ENCODE data around the gene REEP6.

REEP6 gene

DNA sequence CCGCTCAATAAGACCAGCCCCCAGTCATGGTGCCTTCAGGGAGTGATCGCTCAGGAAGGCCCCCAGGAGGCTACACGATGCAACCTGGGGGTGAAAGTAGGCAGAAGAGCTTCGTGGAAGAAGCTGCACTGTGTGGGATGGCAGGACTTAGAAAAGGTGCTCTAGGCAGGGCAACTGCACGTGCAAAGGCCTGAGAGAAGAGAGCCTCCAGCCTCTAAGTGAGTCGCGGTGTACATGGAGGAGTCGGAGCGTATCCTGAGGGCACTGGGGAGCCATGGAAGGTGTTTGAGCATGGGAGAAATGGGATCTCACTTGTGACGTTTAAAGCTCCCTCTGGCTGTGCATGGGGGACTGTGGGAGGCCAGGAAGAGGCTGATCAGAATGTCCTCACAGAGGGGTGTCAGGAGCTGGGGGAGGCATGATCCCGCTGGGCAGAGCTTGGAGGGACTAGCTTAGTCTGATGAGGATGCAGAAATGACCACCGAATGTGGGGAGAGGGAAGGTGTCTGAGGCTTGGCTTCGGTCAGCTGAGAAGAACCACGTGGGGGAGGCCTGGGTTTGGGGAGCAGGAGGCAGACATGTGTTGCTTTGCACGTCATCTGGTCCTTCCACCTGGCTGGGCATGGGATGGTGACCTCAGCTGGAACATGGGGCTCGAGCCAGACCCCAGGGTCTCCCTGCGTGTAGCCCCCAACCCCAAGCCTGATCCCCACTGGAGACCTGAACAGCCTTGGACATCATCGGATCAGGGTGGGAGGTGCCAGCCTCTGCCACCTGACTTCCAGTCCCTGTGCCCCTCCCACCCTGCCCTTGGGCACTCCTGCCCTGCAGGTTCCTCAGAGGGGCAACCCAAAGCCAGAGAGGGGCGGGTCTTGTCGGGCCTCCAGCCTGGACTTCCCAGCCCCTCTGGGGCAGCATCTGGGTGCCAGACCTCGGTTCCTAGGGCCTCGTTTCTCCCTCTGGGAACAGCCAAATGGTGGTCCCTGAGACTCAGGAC is 39.9 kb upstream of the REEP6 start:
- Histone ChIP-seq H3K4me3 (ENCODE audit: insufficient read depth, low read depth, low read length) (peak overlapping the region; percentile 30), H3K4me1 (ENCODE audit: control insufficient read depth, insufficient read depth, low read length) (peaks cover 25% of the 10 kb centered on the region), H3K27me3 (ENCODE audit: control insufficient read depth, insufficient read depth, low read length, poor library complexity, severe bottlenecking) (peaks cover 96% of the 10 kb centered on the region), H3K36me3 (ENCODE audit: control insufficient read depth, insufficient read depth, low read length) (peaks cover 3% of the 10 kb centered on the region), H3K27ac (ENCODE audit: insufficient read depth, low read depth, low read length, poor library complexity, severe bottlenecking) (peak overlapping the region; percentile 42), H3K9me3 (ENCODE audit: control insufficient read depth, low read length) (no peaks in the 10 kb centered on the region)
- 60 to 62% methylated on average over 22 of the region's 22 CpGs for WGBS, 2 experiments

DNA sequence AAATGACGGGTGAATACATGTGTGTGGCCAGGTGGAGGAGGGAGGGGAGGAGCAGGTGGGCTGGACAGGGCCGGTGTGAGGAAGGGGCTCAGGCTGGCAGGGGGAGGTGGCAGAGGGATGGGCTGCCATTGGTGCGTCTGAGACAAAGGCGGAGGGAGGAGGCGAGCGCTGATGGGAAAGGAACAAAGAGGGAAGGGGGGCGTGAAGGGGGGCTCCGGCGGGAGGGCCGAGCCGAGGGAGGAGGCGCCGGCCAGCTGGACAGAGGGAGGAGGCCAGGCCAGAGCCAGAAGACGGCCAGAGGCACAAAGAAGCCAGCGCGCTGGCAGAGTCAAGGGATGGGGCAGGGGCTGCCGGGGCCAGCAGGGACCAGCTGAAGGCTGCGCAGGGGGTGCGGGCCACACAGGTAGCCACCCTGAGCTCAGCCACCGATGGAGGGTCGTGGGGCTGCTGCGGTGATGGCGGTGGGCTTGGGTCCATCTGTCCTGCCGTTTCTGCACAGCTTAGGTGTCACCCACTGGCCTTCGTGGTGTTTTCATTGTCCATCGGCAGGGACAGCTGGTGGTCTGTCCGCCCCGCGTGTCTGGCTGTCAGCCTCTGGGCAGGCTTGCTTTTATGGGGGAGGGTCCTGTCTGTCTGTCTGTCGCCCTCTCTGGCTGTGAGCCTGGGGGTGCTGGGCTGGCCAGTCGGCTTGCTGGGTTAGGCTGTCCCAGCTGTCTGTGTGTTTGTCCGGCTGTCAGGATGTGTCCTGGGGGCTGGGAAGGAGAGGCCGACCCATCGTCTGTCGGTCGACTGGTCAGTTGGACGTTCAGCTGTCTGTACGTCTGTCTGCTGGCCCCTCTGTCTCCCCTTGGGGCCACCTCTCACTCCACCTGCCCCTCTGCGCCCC is 38.8 kb upstream of the REEP6 start:
- 38 to 41% methylated on average over 39 of the region's 39 CpGs for WGBS, 2 experiments
- peaks cover 94% of the 10 kb centered on the region for H3K27me3 ChIP-seq (ENCODE audit: control insufficient read depth, insufficient read depth, low read length, poor library complexity, severe bottlenecking)

DNA sequence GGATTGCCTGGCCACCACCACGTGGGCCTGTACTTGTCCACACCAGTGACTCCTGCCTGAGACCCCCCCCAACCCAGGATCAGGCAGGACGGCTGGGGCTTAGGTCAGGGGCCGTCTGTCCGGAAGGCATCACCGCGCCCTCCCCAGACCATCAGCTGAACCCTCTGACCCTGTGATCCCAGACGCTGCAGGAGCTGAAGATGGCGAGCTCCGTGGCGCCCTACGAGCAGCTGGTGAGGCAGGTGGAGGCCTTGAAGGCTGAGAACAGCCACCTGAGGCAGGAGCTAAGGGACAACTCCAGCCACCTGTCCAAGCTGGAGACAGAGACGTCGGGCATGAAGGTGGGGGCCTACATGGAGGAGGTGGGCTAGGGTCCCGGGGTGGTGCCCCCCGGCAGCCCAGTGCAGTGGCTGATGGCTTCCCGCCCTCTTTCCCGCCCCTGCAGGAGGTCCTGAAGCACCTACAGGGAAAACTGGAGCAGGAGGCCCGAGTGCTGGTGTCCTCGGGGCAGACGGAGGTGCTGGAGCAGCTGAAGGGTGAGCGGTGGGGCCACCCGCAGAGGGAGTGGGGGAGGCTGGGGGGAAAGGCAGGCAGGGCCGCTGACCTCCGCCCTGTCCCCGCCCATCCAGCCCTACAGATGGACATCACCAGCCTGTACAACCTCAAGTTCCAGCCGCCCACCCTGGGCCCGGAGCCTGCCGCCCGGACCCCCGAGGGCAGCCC is 38.0 kb upstream of the REEP6 start:
- Histone ChIP-seq H3K36me3 (ENCODE audit: control insufficient read depth, insufficient read depth, low read length) (peaks cover 3% of the 10 kb centered on the region), H3K4me3 (ENCODE audit: insufficient read depth, low read depth, low read length) (peak overlapping the region; percentile 15), H3K9me3 (ENCODE audit: control insufficient read depth, low read length) (no peaks in the 10 kb centered on the region), H3K4me1 (ENCODE audit: control insufficient read depth, insufficient read depth, low read length) (peaks cover 15% of the 10 kb centered on the region), H3K27ac (ENCODE audit: insufficient read depth, low read depth, low read length, poor library complexity, severe bottlenecking) (peak overlapping the region; percentile 36), H3K27me3 (ENCODE audit: control insufficient read depth, insufficient read depth, low read length, poor library complexity, severe bottlenecking) (peaks cover 89% of the 10 kb centered on the region)
- 74 to 76% methylated on average over 30 of the region's 30 CpGs for WGBS, 2 experiments

More for the DNA sequence above, 38.8 kb upstream of the REEP6 start:
- peak overlapping the region; percentile 42 for H3K27ac ChIP-seq (ENCODE audit: insufficient read depth, low read depth, low read length, poor library complexity, severe bottlenecking)
- no peaks in the 10 kb centered on the region for H3K9me3 ChIP-seq (ENCODE audit: control insufficient read depth, low read length)
- H3K4me3 ChIP-seq (ENCODE audit: insufficient read depth, low read depth, low read length): peak overlapping the region; percentile 15
- peaks cover 17% of the 10 kb centered on the region for H3K4me1 ChIP-seq (ENCODE audit: control insufficient read depth, insufficient read depth, low read length)
- peaks cover 3% of the 10 kb centered on the region for H3K36me3 ChIP-seq (ENCODE audit: control insufficient read depth, insufficient read depth, low read length)

DNA sequence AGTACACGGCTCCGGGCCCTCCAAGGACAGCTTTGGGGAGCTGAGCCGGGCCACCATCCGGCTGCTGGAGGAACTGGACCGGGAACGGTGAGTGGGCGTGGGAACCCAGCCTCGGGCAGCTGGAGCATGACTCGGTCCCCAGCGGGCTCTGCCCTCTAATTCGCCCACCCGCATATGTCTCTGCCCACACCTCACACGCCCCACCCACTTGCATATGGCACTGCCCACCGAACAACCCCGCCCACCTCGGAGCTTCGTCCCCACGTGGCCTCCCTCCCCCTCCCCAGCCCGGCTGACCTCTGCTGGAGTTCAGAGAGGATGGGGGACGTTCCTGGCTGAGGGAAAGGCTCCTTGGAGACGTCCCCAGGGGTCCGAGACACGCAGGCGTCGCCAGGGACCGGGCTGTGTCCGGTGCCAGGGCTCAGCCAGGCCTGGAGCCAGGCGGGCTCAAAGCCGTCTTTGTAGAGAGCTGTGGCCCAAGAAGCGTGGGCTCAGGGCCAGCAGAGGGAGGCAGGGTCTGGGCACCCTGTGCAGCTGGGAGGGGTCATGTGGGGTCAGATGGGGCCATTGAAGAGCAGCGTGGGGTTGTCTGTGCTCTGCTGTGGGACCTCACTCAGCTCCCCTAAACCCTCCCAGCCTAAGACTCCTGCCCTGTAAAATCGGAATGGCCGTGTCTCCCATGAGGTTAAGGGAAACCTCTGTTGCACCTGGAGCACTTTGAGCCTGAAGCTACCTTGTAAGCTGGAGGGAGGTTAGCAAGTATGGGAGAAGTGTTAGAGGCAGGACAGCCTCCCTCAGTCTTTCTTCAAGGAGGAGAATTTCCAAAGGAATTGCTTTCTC is 37.2 kb upstream of the REEP6 start:
- no peak overlapping the region for H3K27ac ChIP-seq (ENCODE audit: insufficient read depth, low read depth, low read length, poor library complexity, severe bottlenecking)
- WGBS, 2 experiments: 47 to 53% methylated on average over 33 of the region's 33 CpGs
- peaks cover 3% of the 10 kb centered on the region for H3K36me3 ChIP-seq (ENCODE audit: control insufficient read depth, insufficient read depth, low read length)
- no peak overlapping the region for H3K4me3 ChIP-seq (ENCODE audit: insufficient read depth, low read depth, low read length)
- H3K4me1 ChIP-seq (ENCODE audit: control insufficient read depth, insufficient read depth, low read length): peaks cover 15% of the 10 kb centered on the region
- no peaks in the 10 kb centered on the region for H3K9me3 ChIP-seq (ENCODE audit: control insufficient read depth, low read length)
- peaks cover 81% of the 10 kb centered on the region for H3K27me3 ChIP-seq (ENCODE audit: control insufficient read depth, insufficient read depth, low read length, poor library complexity, severe bottlenecking)

DNA sequence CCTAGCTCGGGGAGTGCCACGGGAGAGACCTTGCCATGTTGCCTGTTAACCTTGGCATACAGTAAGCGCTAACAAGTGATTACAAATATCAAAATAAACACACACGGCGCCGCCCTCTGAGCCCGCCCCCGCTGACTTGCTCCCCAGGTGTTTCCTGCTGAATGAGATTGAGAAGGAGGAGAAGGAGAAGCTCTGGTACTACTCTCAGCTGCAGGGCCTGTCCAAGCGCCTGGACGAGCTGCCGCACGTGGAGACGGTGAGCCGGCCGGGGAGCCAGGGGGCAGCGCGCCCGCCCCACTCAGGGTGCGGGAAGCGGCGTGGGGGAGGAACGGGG is 36.0 kb upstream of the REEP6 start:
- Histone ChIP-seq H3K4me1 (ENCODE audit: control insufficient read depth, insufficient read depth, low read length) (peaks cover 15% of the 10 kb centered on the region), H3K4me3 (ENCODE audit: insufficient read depth, low read depth, low read length) (no peak overlapping the region), H3K36me3 (ENCODE audit: control insufficient read depth, insufficient read depth, low read length) (peaks cover 3% of the 10 kb centered on the region), H3K9me3 (ENCODE audit: control insufficient read depth, low read length) (no peaks in the 10 kb centered on the region), H3K27me3 (ENCODE audit: control insufficient read depth, insufficient read depth, low read length, poor library complexity, severe bottlenecking) (peaks cover 68% of the 10 kb centered on the region), H3K27ac (ENCODE audit: insufficient read depth, low read depth, low read length, poor library complexity, severe bottlenecking) (no peak overlapping the region)
- WGBS, 2 experiments: 66 to 69% methylated on average over 21 to 22 of the region's 22 CpGs

DNA sequence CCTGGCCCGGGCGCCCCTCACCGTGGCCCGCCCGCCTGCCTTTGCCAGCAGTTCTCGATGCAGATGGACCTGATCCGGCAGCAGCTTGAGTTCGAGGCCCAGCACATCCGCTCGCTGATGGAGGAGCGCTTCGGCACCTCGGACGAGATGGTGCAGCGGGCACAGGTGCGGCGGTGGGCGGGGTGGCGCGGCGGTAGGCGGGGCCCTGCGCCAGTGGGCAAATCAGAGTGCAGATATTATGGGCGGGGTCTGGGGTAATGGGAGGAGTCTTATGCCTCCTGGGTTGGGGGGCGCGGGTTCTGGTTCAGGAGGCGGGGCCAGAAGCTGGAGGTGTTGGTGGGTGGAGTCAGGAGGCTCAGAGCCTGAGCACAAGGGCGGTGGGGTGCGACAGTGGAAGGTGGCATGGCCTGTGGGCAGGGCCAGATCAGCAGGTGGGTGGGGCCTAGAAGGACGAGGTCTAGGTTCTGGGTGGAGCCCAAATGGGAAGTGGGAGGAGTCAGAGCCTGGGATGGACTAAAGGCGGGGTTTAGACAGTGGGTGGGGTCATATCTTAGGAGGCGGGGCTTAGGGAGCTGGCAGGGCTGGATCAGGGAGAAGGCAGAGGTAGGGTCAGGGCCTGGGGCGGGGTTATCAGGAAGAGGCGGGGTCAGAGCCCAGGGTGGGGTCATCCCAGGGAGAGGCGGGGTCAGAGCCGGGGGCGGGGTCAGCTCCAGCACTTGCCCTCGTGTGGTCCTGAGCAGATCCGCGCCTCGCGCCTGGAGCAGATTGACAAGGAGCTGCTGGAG is 35.5 kb upstream of the REEP6 start:
- Histone ChIP-seq H3K36me3 (ENCODE audit: control insufficient read depth, insufficient read depth, low read length) (peaks cover 3% of the 10 kb centered on the region), H3K27me3 (ENCODE audit: control insufficient read depth, insufficient read depth, low read length, poor library complexity, severe bottlenecking) (peaks cover 63% of the 10 kb centered on the region), H3K4me3 (ENCODE audit: insufficient read depth, low read depth, low read length) (no peak overlapping the region), H3K9me3 (ENCODE audit: control insufficient read depth, low read length) (no peaks in the 10 kb centered on the region), H3K27ac (ENCODE audit: insufficient read depth, low read depth, low read length, poor library complexity, severe bottlenecking) (no peak overlapping the region), H3K4me1 (ENCODE audit: control insufficient read depth, insufficient read depth, low read length) (peaks cover 15% of the 10 kb centered on the region)
- WGBS, 2 experiments: 73 to 76% methylated on average over 42 of the region's 42 CpGs

DNA sequence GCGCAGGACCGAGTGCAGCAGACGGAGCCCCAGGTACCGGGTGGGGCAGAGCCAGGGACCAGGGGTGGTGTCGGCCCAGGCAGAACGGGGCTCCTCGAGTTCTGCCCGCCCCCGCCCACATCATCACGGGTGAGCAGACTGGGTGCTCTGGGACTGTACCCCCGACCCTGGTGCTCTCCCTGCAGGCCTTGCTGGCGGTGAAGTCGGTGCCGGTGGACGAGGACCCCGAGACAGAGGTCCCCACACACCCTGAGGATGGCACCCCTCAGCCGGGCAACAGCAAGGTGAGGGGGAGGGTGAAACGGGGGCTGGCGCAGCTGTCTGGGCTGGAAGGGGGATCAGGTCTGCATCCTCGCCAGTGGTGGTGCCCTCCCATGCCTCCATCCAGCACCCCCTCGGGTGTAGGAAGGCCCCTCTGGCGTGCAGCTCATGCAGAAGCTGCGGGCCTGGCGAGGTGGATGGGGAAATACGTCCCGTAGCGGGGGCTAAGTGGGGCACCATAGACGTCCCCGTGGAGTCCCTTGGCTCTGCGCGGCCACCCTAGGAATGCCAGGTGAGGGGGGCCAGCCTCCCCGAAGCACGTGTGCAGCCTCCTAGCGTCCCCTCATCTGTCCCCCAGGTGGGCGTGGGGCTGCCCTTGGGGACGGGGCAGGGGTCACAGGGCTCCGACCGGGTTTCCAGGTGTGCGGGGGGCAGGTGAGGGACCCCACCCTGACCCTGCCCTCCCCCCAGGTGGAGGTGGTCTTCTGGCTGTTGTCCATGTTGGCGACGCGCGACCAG is 34.7 kb upstream of the REEP6 start:
- Histone ChIP-seq H3K9me3 (ENCODE audit: control insufficient read depth, low read length) (no peaks in the 10 kb centered on the region), H3K36me3 (ENCODE audit: control insufficient read depth, insufficient read depth, low read length) (peaks cover 3% of the 10 kb centered on the region), H3K4me3 (ENCODE audit: insufficient read depth, low read depth, low read length) (no peak overlapping the region), H3K27me3 (ENCODE audit: control insufficient read depth, insufficient read depth, low read length, poor library complexity, severe bottlenecking) (peaks cover 55% of the 10 kb centered on the region), H3K27ac (ENCODE audit: insufficient read depth, low read depth, low read length, poor library complexity, severe bottlenecking) (no peak overlapping the region), H3K4me1 (ENCODE audit: control insufficient read depth, insufficient read depth, low read length) (peaks cover 14% of the 10 kb centered on the region)
- WGBS, 2 experiments: 92 to 93% methylated on average over 43 of the region's 43 CpGs

DNA sequence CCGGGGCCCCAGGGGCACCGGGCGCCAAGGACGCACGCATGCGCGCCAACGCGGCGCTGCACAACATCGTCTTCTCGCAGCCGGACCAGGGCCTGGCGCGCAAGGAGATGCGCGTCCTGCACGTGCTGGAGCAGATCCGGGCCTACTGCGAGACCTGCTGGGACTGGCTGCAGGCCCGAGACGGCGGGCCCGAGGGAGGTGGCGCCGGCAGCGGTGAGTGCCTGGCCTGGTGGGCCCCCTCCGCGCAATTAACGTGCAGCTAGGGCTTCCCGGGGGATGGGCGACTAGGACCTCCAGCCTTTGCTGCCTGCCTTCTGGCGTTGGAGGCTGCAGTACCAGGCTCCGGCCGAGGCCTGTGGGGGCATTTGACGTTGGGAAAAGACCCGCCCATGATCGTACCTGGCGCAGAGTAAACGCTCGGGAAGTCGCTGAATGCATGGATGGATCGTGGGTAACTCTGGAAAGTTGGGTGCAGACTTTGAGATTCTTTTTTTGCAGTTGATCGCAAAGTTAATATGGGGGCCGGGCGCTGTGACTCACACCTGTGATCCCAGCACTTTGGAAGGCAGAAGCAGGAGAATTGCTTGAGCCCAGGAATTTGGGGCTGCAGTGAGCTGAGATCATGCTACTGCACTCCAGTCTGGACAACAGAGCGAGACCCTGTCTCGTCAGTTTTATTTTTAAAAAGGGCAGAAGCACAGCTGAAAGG is 33.8 kb upstream of the REEP6 start:
- peaks cover 3% of the 10 kb centered on the region for H3K36me3 ChIP-seq (ENCODE audit: control insufficient read depth, insufficient read depth, low read length)
- no peak overlapping the region for H3K4me3 ChIP-seq (ENCODE audit: insufficient read depth, low read depth, low read length)
- H3K9me3 ChIP-seq (ENCODE audit: control insufficient read depth, low read length): no peaks in the 10 kb centered on the region
- H3K27me3 ChIP-seq (ENCODE audit: control insufficient read depth, insufficient read depth, low read length, poor library complexity, severe bottlenecking): peaks cover 47% of the 10 kb centered on the region
- WGBS, 2 experiments: 75 to 76% methylated on average over 48 of the region's 48 CpGs
- no peak overlapping the region for H3K27ac ChIP-seq (ENCODE audit: insufficient read depth, low read depth, low read length, poor library complexity, severe bottlenecking)
- H3K4me1 ChIP-seq (ENCODE audit: control insufficient read depth, insufficient read depth, low read length): peaks cover 11% of the 10 kb centered on the region

Data from ectodermal cell (in vitro differentiated cells).